ENCODE data around the gene RFXANK. TPM values are rescaled to one million over a fixed set of nuclear protein-coding genes. Genes with fewer than 3 reads are reported as not detected.

Gene RFXANK
- total RNA-seq, 1 experiment from 2014 or later: 78.7 TPM

DNA sequence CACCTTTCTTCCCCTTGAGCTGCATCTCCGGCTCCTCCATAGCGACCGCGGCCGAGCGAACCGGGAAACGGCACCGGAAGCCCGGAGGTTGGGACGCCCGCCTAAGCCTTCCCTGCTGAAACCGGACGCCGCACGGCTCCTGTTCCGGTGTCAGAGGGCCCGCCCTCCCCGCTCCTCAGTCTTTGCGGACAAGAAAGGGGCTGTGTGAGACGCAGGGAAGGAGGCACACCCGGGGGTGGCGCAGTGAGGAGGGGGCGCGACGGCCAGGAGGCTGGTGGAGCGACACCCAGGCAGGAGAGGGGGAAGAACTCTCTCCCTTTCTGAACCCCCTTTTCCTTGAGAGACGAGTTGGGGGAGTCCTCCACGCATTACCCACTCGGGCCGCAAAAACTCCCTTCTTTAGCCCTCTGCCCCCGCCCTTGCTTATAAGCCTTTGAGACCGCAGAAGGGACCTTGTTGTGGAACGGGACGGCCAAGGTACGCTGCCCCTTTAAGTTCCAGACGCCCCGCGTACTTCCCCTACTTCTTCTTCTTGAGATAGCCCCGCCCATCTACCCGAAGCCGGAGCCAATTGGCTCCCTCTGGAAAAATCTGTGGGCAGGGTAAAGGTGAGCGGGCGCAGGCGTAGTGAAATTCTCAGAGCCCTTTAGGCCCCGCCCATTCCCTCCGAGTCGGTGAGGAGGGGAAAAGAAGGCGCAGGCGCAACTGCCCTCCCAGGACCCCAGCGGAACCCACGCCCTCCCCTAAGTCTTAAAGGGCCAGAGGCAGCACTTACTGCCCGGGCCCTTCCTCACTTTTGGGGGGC is at the start of gene RFXANK, which contains the start of gene BORCS8 (continued):
- TF ChIP-seq, protein P1, sequence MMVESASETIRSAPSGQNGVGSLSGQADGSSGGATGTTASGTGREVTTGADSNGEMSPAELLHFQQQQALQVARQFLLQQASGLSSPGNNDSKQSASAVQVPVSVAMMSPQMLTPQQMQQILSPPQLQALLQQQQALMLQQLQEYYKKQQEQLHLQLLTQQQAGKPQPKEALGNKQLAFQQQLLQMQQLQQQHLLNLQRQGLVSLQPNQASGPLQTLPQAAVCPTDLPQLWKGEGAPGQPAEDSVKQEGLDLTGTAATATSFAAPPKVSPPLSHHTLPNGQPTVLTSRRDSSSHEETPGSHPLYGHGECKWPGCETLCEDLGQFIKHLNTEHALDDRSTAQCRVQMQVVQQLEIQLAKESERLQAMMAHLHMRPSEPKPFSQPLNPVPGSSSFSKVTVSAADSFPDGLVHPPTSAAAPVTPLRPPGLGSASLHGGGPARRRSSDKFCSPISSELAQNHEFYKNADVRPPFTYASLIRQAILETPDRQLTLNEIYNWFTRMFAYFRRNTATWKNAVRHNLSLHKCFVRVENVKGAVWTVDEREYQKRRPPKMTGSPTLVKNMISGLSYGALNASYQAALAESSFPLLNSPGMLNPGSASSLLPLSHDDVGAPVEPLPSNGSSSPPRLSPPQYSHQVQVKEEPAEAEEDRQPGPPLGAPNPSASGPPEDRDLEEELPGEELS (CRISPR knock-in tag; IDR thresholded peaks at IDR 0.05): 0 out of 2 replicates have a peak, but pooled peaks have one; percentile 48
- TF ChIP-seq ZNF396 (CRISPR knock-in tag; IDR thresholded peaks at IDR 0.05; ENCODE audit: borderline replicate concordance) (no peak), TEAD4 (CRISPR knock-in tag; IDR thresholded peaks at IDR 0.05) (no peak), RORB (CRISPR knock-in tag; IDR thresholded peaks at IDR 0.05) (no peak), ZNF671 (CRISPR knock-in tag; IDR thresholded peaks at IDR 0.05) (no peak), FOXJ3 (CRISPR knock-in tag; IDR thresholded peaks at IDR 0.05; ENCODE audit: borderline replicate concordance) (no peak), TEAD1 (CRISPR knock-in tag; IDR thresholded peaks at IDR 0.05) (peak; percentile 82), NR1H2 (CRISPR knock-in tag; IDR thresholded peaks at IDR 0.05) (no peak), SP1 (CRISPR knock-in tag; conservative IDR thresholded peaks at IDR 0.05) (peak; percentile 74), SMAD4 (CRISPR knock-in tag; IDR thresholded peaks at IDR 0.05) (peak; percentile 68; the same call in 1 of the 2 replicates), JAZF1 (CRISPR knock-in tag; IDR thresholded peaks at IDR 0.05) (no peak), ESRRA (CRISPR knock-in tag; IDR thresholded peaks at IDR 0.05; ENCODE audit: borderline replicate concordance) (no peak)
- TF ChIP-seq, protein P2, sequence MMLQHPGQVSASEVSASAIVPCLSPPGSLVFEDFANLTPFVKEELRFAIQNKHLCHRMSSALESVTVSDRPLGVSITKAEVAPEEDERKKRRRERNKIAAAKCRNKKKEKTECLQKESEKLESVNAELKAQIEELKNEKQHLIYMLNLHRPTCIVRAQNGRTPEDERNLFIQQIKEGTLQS (CRISPR knock-in tag; conservative IDR thresholded peaks at IDR 0.05): no peak
- TF ChIP-seq, protein P3, sequence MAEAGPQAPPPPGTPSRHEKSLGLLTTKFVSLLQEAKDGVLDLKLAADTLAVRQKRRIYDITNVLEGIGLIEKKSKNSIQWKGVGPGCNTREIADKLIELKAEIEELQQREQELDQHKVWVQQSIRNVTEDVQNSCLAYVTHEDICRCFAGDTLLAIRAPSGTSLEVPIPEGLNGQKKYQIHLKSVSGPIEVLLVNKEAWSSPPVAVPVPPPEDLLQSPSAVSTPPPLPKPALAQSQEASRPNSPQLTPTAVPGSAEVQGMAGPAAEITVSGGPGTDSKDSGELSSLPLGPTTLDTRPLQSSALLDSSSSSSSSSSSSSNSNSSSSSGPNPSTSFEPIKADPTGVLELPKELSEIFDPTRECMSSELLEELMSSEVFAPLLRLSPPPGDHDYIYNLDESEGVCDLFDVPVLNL (CRISPR knock-in tag; IDR thresholded peaks at IDR 0.05; ENCODE audit: borderline replicate concordance, low read depth): no peak
- TF ChIP-seq, protein P4, sequence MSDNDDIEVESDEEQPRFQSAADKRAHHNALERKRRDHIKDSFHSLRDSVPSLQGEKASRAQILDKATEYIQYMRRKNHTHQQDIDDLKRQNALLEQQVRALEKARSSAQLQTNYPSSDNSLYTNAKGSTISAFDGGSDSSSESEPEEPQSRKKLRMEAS (CRISPR knock-in tag; IDR thresholded peaks at IDR 0.05): peak; percentile 77
- TF ChIP-seq, protein P5, sequence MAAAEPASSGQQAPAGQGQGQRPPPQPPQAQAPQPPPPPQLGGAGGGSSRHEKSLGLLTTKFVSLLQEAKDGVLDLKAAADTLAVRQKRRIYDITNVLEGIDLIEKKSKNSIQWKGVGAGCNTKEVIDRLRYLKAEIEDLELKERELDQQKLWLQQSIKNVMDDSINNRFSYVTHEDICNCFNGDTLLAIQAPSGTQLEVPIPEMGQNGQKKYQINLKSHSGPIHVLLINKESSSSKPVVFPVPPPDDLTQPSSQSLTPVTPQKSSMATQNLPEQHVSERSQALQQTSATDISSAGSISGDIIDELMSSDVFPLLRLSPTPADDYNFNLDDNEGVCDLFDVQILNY (CRISPR knock-in tag; IDR thresholded peaks at IDR 0.05): peak; percentile 77
- TF ChIP-seq, protein P6, sequence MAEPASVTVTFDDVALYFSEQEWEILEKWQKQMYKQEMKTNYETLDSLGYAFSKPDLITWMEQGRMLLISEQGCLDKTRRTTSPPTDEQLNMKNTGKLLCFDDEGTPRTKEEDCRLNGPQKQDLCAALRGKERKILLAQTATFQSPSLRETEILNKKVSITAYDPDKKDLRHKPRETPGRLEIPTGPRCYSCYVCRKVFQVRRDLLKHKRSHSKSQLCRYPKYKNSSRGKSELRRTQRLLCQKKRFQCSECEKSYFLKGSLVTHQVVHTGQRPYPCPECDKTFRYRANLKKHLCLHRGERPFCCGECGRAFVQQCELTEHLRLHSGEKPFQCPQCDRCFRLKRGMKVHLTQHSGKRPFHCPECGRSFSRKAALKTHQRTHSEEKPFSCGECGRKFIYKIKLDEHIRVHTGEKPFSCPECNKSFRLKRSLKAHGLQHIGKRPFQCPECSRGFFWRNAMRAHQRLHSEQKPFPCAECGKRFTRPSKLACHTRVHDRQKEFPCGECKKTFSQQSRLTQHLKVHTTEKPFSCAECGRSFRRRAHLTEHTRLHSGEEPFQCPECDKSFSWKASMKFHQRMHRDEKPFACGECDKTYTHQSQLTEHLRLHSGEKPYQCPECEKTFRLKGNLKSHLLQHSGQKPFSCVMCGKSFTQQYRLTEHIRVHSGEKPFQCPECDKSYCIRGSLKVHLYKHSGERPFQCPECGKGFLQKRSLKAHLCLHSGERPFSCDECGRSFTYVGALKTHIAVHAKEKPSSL (CRISPR knock-in tag; conservative IDR thresholded peaks at IDR 0.05): no peak
- TF ChIP-seq, protein P7, sequence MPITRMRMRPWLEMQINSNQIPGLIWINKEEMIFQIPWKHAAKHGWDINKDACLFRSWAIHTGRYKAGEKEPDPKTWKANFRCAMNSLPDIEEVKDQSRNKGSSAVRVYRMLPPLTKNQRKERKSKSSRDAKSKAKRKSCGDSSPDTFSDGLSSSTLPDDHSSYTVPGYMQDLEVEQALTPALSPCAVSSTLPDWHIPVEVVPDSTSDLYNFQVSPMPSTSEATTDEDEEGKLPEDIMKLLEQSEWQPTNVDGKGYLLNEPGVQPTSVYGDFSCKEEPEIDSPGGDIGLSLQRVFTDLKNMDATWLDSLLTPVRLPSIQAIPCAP (CRISPR knock-in tag; IDR thresholded peaks at IDR 0.05): 0 out of 2 replicates have a peak, but pooled peaks have one; percentile 70
- TF ChIP-seq, protein P8, sequence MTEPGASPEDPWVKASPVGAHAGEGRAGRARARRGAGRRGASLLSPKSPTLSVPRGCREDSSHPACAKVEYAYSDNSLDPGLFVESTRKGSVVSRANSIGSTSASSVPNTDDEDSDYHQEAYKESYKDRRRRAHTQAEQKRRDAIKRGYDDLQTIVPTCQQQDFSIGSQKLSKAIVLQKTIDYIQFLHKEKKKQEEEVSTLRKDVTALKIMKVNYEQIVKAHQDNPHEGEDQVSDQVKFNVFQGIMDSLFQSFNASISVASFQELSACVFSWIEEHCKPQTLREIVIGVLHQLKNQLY (CRISPR knock-in tag; IDR thresholded peaks at IDR 0.05): no peak
- TF ChIP-seq, protein P9, sequence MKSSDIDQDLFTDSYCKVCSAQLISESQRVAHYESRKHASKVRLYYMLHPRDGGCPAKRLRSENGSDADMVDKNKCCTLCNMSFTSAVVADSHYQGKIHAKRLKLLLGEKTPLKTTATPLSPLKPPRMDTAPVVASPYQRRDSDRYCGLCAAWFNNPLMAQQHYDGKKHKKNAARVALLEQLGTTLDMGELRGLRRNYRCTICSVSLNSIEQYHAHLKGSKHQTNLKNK (CRISPR knock-in tag; IDR thresholded peaks at IDR 0.05): 0 out of 2 replicates have a peak, but pooled peaks have one; percentile 13
- TF ChIP-seq, protein P10, sequence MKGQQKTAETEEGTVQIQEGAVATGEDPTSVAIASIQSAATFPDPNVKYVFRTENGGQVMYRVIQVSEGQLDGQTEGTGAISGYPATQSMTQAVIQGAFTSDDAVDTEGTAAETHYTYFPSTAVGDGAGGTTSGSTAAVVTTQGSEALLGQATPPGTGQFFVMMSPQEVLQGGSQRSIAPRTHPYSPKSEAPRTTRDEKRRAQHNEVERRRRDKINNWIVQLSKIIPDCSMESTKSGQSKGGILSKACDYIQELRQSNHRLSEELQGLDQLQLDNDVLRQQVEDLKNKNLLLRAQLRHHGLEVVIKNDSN (CRISPR knock-in tag; IDR thresholded peaks at IDR 0.05): peak; percentile 2; the same call in 1 of the 2 replicates
- TF ChIP-seq, protein P11, sequence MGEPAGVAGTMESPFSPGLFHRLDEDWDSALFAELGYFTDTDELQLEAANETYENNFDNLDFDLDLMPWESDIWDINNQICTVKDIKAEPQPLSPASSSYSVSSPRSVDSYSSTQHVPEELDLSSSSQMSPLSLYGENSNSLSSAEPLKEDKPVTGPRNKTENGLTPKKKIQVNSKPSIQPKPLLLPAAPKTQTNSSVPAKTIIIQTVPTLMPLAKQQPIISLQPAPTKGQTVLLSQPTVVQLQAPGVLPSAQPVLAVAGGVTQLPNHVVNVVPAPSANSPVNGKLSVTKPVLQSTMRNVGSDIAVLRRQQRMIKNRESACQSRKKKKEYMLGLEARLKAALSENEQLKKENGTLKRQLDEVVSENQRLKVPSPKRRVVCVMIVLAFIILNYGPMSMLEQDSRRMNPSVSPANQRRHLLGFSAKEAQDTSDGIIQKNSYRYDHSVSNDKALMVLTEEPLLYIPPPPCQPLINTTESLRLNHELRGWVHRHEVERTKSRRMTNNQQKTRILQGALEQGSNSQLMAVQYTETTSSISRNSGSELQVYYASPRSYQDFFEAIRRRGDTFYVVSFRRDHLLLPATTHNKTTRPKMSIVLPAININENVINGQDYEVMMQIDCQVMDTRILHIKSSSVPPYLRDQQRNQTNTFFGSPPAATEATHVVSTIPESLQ (CRISPR knock-in tag; IDR thresholded peaks at IDR 0.05): no peak
